HG03039 (cell line): ENCODE results near the gene FHL2.
A peak's percentile ranks its signal among the peaks of the same experiment; 100 is the strongest.

Experiments used
- ATAC-seq: cut with Tn5 transposase; IDR thresholded peaks from one replicate; pipeline ENCODE4 v1.9.1; 2021; ENCODE audit warnings: mild to moderate bottlenecking, moderate library complexity; ENCODE audit not compliant: unreplicated experiment

Gene FHL2

DNA sequence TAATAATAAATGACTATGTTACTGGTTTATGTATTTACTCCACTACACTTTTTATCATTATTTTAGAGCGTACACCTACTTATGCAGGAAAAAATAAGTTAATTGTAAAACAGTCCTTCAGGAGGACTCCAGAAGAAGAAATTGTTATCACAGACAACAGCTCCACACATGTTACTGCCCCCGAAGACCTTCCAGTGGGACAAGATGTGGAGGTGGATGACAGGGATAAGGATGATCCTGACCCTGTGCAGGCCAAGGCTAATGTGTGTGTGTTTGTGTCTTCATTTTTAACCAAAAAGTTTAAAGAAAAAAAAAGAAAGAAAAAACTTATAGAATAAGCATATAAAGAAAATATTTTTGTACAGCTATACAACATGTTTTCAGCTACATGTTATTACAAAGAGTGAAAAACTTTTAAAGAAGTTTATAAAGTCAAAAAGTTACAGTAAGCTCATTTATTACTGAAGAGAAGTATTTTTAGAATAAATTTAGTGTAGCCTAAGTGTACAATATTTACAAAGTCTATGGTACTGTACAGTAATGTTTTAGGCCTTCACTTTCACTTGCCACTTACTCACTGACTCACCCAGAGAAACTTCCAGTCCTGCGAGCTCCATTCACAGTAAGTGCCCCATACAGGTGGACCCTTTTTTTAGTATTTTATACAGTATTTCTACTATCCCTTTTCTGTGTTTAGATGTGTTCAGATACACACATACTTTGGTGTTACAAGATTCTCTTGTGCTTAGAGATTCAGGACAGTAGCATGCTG is 76.8 kb downstream of the FHL2 start:
- no peak for ATAC-seq

DNA sequence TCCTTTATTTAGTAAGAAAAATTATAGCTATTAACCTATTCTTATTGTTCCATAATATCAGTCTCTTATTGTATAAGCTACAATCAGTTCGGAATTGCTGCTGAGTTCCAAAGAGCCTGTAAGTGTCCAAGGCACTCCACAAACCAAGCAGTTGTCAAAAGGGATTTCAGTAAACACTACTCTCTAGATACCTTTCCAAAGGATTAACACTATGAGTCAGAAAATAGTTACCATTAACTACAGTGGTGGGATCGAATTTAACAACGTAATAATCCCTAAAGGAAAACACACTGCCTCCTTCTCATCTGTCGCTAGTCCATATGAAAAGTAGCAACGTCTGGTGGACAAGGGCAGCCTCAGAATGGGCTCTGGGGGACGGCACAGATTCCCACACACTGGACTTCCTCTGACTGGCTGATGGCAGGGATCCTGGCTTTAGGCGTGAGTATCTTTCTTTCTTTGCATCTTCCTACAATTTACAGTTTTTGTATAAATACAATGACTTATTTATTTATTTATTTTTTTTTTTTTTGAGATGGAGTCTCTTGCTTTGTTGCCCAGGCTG is 78.1 kb downstream of the FHL2 start:
- no peak for ATAC-seq

DNA sequence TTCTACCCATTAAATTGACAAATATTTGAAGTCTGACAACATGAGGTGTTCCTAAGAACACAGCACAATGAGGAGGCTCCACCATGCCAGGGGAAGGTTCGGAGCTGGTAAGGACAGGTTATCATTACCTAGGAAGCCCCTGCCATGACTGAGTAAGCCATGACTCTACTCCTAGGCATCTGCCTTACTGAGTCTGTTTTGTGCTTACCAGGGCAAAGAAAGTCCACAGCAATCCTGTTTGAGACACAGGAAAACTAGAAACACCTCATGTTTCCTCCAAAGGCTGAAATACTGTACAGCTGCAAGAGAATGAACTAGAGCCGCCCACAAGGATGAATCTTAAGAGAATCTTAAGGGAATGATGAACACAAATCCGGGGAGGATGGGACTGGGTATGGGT is 80.9 kb downstream of the FHL2 start:
- ATAC-seq, result no peak

DNA sequence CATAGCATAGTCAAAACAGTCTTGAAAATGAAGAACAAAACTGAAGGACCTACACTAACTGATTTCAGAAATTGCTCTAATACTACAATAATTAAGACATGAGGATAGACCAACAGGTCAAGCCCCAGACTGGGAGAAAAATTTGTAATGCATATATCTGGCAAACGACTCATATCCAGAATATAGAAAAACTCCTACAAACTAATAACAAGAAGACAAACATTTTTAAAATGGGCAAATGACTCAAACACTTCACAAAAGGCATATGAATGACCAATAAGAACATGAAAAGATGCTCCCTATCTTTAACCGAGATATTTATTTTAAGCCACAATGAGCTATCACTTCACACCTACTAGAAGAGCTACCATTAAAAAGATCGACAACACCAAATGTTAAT is 83.5 kb downstream of the FHL2 start:
- ATAC-seq, result peak; percentile 65

DNA sequence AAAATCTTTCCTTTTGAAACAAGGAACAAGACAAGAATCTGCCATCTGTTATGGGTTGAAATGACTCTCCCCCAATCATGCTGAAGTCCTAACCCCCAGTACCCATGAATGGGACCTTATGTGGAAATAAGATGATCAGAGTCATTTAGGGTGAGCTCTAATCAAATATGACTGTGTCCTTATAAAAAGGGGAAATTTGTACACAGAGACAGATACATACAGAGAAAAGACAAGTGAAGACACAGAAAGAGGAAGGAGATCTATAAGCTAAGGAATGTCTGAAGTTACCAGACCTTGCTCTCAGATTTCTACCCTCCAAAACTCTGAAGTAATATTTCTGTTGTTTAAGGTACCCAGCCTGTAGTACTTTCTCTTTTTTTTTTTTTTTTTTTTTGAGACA is 85.0 kb downstream of the FHL2 start:
- no peak for ATAC-seq
